Lung (tissue), 12 donors: Measurements from ENCODE around the gene PLSCR2. TPM values are rescaled to one million over a fixed set of nuclear protein-coding genes. Genes with fewer than 3 reads are reported as not detected.

Experiments used
- ATAC-seq: fragments of 200-7000 bp; cut with Tn5 transposase; one replicate; pipeline ENCODE4 v1.9.1; 2020; ENCODE audit warnings: moderate number of reproducible peaks; ENCODE audit not compliant: insufficient read depth, low FRiP score
- DNase-seq, 3 donors: peaks; one replicate each; pipeline ENCODE4 v3.0.0-alpha.2; 2013 to 2017
- H3K27ac ChIP-seq, 2 donors: one replicate each; pipeline ENCODE4 v1.5.1; 2013; ENCODE audit warnings: mild to moderate bottlenecking in 2 of 2, moderate library complexity in 2 of 2, control low read depth in 1 of 2, inconsistent platforms in 1 of 2, low read depth in 1 of 2, low read length in 1 of 2
- H3K27me3 ChIP-seq, 3 donors: one replicate each; pipeline ENCODE4 v1.5.1; 2013; ENCODE audit warnings: low read length in 2 of 3; ENCODE audit not compliant: control insufficient read depth in 3 of 3, insufficient read depth in 3 of 3
- H3K36me3 ChIP-seq, 4 donors: one replicate each; pipeline ENCODE4 v1.5.1; 2013; ENCODE audit warnings: low read length in 4 of 4, mild to moderate bottlenecking in 1 of 4, moderate library complexity in 1 of 4; ENCODE audit not compliant: control insufficient read depth in 4 of 4, insufficient read depth in 4 of 4
- H3K4me1 ChIP-seq, 5 donors: one replicate each; pipeline ENCODE4 v1.5.1; 2013; ENCODE audit warnings: low read length in 5 of 5, mild to moderate bottlenecking in 2 of 5, moderate library complexity in 1 of 5; ENCODE audit not compliant: control insufficient read depth in 5 of 5, insufficient read depth in 5 of 5
- H3K4me3 ChIP-seq: one replicate; pipeline ENCODE4 v1.5.1; 2013; ENCODE audit warnings: mild to moderate bottlenecking, control low read depth, moderate library complexity
- H3K9ac ChIP-seq, 2 donors: one replicate each; pipeline ENCODE4 v1.5.1; 2013; ENCODE audit warnings: low read length in 2 of 2, control low read depth in 1 of 2; ENCODE audit not compliant: insufficient read depth in 1 of 2
- H3K9me3 ChIP-seq, 4 donors: one replicate each; pipeline ENCODE4 v1.5.1; 2013; ENCODE audit warnings: low read length in 3 of 4, mild to moderate bottlenecking in 1 of 4, moderate library complexity in 1 of 4; ENCODE audit not compliant: control insufficient read depth in 4 of 4, insufficient read depth in 3 of 4
- CTCF ChIP-seq: IDR thresholded peaks from 2 replicates; pipeline ENCODE4 v1.5.1; 2012; ENCODE audit warnings: mild to moderate bottlenecking; ENCODE audit errors: control extremely low read depth, extremely low read depth
- WGBS, 2 donors: extraction: QIAGEN DNeasy Blood & Tissue Kit; methylation state at CpG; one replicate each; pipeline ENCODE4 v1.1.7; 2013; 5-methylcytosine and 5-hydroxymethylcytosine counted together
- polyA plus RNA-seq, 2 donors: library from polyadenylated mRNA; stranded (reverse); fragments of 200-250 nt; gene quantifications; one replicate each; pipeline ENCODE4 v1.2.1, GENCODE V29; 2013
- total RNA-seq, 2 donors: library from RNA; depleted of rRNA in 1 of 2; stranded (reverse); fragments of >200 nt in 1 of 2; gene quantifications; one replicate each; pipeline ENCODE4 v1.2.1, GENCODE V29; 2014 to 2021
- donor health status: control.
- donor health status: control.
- donor health status: Bipolar disorder and iron deficiency.
- donor health status: healthy.
- donor health status: DM: yes; HTN: yes; CAD: no.

Gene PLSCR2
- total and polyA plus RNA-seq, 4 donors = 0.03 to 0.33 TPM; not detected in 2

DNA sequence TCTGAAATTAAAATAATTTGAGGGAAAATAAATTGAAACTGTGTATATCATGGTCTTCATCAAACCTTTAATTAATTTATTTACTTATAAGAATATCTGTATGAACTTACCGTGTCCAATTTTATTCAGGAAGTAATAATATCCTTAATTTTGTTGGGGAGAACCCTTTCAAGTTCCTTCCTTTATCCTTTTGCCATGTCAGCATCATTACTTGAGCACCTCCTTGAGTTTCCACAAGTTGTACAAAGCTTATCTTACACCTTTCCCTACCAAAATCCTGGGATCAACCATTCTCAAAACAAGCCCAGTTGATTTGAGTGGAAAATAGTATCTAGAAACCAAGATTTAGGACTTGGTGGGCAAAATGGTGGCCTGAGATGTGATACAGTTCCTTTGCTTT lies 37.3 kb downstream of the PLSCR2 start:
- H3K36me3 ChIP-seq = no peaks in the 10 kb centered on the region
- H3K4me1 ChIP-seq = no peaks in the 10 kb centered on the region
- H3K27ac ChIP-seq = no peak overlapping the region
- TF ChIP-seq CTCF = no peak
- 71 to 75% methylated on average over 1 of the region's 1 CpG for WGBS, 2 donors
- H3K4me3 ChIP-seq = no peak overlapping the region
- H3K9ac ChIP-seq = no peak overlapping the region
- H3K27me3 ChIP-seq = no peaks in the 10 kb centered on the region
- DNase-seq (no peak), ATAC-seq (no peak)
- peaks cover 0 to 2% (median 0%) of the 10 kb centered on the region in 4 donors for H3K9me3 ChIP-seq

GRCh38 chr3:146431240-146431639 lies 38.1 kb downstream of the PLSCR2 start:
- H3K4me1 ChIP-seq = no peaks in the 10 kb centered on the region
- H3K4me3 ChIP-seq = no peak overlapping the region
- TF ChIP-seq CTCF = no peak
- no peaks in the 10 kb centered on the region for H3K36me3 ChIP-seq
- H3K9me3 ChIP-seq = peaks cover 0 to 2% (median 0%) of the 10 kb centered on the region in 4 donors
- H3K27ac ChIP-seq = no peak overlapping the region
- DNase-seq (peak in 1 of 3 donors; percentile 23), ATAC-seq (no peak)
- H3K27me3 ChIP-seq = no peaks in the 10 kb centered on the region
- H3K9ac ChIP-seq = no peak overlapping the region

DNA sequence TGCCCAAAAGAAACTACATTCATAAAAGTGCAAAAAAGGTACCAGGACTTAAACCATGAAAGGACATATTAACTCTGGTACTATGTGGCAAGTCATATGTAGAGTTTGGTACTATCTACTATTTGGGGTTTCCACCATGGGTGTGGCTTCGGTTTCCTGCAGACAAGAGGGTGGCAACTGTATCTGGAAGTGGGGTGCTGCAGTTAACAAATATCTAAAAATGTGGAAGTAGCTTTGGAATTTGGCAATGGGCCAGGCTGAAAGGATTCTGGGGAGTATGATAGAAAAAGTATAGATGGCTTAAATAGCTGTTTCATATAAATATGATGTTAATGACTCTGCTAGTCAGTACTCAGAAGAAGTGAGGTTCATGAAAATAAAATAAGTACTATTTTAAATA lies 44.0 kb downstream of the PLSCR2 start:
- Histone ChIP-seq H3K27ac (no peak overlapping the region), H3K27me3 (no peaks in the 10 kb centered on the region), H3K9me3 (no peaks in the 10 kb centered on the region), H3K9ac (no peak overlapping the region), H3K4me1 (no peaks in the 10 kb centered on the region), H3K36me3 (no peaks in the 10 kb centered on the region), H3K4me3 (no peak overlapping the region)
- WGBS, 2 donors = 81 to 85% methylated on average over 1 of the region's 1 CpG
- DNase-seq (no peak), ATAC-seq (no peak)
- TF ChIP-seq CTCF = no peak
